HG02970 (cell line): Measurements from ENCODE around the gene GPR108.
"Not testable (repeated sequence)": the region's sequence is repeated elsewhere in the genome, so short reads cannot be mapped to it uniquely, and the experiment has no call there.

Experiments used
- ATAC-seq: cut with Tn5 transposase; IDR thresholded peaks from one replicate; pipeline ENCODE4 v1.9.1; 2021; ENCODE audit warnings: mild to moderate bottlenecking, moderate library complexity, moderate number of reproducible peaks; ENCODE audit not compliant: unreplicated experiment, low FRiP score

The GPR108 gene

DNA sequence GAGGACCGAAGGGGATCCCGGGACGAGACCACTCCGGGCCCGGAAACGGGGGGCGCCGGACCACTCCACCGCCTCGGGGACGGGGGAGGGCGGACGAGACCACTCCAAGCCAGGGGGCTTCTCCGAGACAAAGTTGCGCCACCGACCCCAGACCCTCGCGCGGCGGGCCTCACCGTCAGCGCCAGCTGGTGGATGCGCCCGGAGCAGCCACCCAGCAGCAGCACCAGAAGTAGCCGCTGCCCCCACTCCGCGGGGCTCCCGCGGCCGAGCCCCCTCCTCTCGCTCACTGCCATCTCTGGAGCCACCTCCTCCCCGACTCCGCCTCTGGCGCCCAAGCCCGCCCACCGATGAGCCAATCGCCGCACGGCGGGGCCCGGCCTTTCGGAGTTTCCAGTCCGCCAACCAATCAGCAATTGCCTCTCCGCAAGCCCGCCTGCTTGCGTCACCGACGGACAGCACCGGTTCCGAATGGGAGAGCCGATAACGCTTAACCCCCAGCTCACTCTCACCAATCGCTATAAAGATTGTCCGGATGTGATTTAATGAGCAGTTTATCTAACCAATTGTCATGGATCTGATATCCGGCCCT, at the start of gene GPR108:
Gene GPR108 (minus strand): TSS at position 297 of the 589 bp plus-strand sequence. CDS start 4 bp downstream, at position 293.
- ATAC-seq = peak; percentile 59

- no peak for ATAC-seq
These were observed 41.8 kb upstream of the GPR108 start for GRCh38 chr19:6779206-6779605.

- ATAC-seq = no peak
These were observed 41.0 kb upstream of the GPR108 start for GRCh38 chr19:6778386-6778785.

GRCh38 chr19:6777434-6777833, 40.1 kb upstream of the GPR108 start:
- ATAC-seq = no peak

GRCh38 chr19:6776999-6777398, 39.6 kb upstream of the GPR108 start:
- ATAC-seq = no peak

- not testable (repeated sequence) for ATAC-seq
These were observed 38.7 kb upstream of the GPR108 start for GRCh38 chr19:6776045-6776444.

DNA sequence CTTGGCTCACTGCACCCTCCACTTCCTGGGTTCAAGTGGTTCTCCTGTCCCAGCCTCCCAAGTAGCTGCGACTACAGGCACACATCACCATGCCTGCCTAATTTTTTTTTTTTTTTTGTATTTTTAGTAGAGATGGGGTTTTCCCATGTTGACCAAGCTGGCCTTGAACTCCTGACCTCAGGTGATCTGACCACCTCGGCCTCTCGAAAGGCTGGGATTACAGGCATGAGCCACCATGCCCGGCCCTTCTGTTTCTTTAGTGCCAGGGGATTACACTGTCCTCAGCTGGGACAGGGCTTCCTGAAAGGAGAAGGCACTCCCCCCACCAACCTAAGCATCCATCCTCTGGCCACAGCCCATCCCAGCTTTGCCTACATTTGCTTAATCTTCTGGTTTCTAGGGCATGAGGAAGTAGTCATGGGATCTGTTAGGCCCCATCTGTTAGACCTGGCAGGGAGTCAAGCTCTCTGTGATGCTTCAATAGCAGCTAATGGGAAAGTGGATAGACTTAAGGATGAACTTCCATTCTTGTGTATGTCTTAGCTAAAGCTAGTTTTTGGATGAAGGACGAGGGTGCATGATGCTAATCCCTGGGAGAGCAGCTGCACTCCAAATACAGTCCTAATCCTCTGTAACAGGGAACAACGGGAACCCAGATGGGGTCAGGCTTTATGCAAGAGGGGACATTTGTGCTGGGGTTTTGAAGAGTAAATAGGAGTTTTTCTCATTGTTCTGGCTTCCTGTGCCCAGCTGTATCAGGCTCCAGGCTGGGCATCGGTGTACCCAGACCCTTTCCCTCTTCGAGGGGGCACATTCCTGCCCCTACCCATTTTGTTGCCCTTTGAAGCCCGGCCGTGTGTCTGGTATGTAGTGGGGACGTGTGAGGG, 37.7 kb upstream of the GPR108 start:
- no peak for ATAC-seq

GRCh38 chr19:6773323-6773931, 36.0 kb upstream of the GPR108 start:
- no peak for ATAC-seq

GRCh38 chr19:6772866-6773322, 35.5 kb upstream of the GPR108 start:
- ATAC-seq = no peak

GRCh38 chr19:6772028-6772865, 34.9 kb upstream of the GPR108 start, which contains the start of gene VAV1:
Gene VAV1, plus strand, starts transcription at chr19:6772708. Its CDS starts 100 bp downstream, at chr19:6772808.
- peak; percentile 28 for ATAC-seq

DNA sequence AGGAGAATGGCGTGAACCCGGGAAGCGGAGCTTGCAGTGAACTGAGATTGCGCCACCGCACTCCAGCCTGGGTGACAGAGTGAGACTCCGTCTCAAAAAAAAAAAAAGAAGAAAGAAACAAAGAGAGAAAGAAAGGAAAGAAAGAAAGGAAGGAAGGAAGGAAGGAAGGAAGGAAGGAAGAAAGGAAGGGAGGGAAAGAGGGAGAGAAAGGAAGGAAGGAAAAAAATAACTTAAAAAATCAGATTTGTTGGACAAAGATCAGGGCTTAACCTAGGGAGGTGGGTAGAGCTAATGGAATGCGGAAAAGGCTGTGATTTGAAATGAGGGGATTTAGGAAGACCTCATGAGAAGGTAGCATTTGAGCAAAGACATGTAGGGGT, 34.3 kb upstream of the GPR108 start:
- ATAC-seq = not testable (repeated sequence)

GRCh38 chr19:6769006-6769619, 31.7 kb upstream of the GPR108 start:
- ATAC-seq = no peak

DNA sequence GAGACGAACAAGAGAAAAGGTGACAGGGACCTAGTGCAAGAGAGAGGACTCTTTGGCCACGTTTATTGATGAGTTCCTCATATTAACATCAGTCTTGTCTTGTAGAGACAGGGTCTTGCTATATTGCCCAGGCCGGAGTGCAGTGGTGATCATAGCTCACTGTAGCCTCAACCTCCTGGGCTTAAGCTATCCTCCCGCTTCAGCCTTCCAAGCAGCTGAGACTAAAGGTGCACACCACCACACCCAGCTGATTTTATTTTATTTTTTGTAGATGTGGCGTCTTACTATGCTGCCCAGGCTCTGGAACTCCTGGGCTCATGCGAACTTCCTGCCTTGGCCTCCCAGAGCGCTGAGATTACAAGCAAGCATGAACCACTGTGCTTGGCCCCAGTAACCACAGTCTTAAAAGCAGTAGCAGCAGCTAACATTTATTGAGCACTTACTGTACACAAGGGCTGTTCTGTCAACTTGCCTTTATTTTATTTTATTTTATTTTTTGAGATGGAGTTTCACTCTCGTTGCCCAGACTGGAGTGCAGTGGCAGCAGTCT, 30.9 kb upstream of the GPR108 start:
- no peak for ATAC-seq

GRCh38 chr19:6767357-6768235, 30.2 kb upstream of the GPR108 start, which contains the start of gene SH2D3A:
Gene SH2D3A, minus strand, starts transcription at chr19:6767435. Its CDS starts 3,687 bp downstream, at chr19:6763748.
- peak; percentile 71 for ATAC-seq

DNA sequence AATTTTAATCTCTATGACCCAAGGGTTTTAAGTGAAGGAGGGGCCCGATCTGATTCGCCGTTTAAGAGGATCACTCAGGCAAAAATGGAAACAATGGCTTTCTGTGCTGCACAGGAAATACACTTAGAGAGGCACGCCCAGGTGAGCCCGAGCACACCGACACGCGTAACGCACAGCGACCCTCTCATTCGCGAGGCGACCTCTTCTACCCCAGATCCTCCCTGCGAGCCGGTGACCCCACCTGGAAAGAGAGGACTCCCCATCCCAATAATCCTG, 29.6 kb upstream of the GPR108 start:
- ATAC-seq = no peak

GRCh38 chr19:6766357-6767080, 29.1 kb upstream of the GPR108 start:
- no peak for ATAC-seq

- ATAC-seq = no peak
These were observed 28.5 kb upstream of the GPR108 start for GRCh38 chr19:6765738-6766356.
